GM12875 (cell line): Measurements from ENCODE around the gene ISL2.

Experiments used
- H3K4me3 ChIP-seq: one replicate; pipeline ENCODE4 v1.5.1; 2011; ENCODE audit warnings: low read depth, low read length, control low read depth
- TF ChIP-seq, protein P1 (sequence below): IDR thresholded peaks from 2 replicates; pipeline ENCODE4 v1.5.1; 2011; ENCODE audit warnings: low read depth, mild to moderate bottlenecking, control low read depth, inconsistent platforms, low read length, moderate library complexity, borderline replicate concordance; ENCODE audit not compliant: insufficient read depth

Gene ISL2

DNA sequence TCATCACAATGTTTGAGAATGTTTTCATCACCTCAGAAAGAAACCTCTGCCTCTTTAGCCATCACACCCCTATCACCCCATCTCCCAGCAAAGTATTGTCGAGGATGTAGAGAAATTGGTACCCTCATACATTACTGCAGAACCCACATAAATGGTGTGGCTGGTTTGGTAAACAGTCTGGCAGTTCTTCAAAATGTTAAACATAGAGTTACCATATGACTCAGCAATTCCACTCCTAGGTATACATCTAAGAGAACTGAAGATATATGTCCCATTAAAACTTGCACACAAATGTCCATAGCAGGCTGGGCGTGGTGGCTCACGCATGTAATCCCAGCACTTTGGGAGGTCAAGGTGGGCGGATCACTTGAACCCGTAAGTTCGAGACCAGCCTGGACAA, 16.6 kb upstream of the ISL2 start:
- TF ChIP-seq, protein P1, sequence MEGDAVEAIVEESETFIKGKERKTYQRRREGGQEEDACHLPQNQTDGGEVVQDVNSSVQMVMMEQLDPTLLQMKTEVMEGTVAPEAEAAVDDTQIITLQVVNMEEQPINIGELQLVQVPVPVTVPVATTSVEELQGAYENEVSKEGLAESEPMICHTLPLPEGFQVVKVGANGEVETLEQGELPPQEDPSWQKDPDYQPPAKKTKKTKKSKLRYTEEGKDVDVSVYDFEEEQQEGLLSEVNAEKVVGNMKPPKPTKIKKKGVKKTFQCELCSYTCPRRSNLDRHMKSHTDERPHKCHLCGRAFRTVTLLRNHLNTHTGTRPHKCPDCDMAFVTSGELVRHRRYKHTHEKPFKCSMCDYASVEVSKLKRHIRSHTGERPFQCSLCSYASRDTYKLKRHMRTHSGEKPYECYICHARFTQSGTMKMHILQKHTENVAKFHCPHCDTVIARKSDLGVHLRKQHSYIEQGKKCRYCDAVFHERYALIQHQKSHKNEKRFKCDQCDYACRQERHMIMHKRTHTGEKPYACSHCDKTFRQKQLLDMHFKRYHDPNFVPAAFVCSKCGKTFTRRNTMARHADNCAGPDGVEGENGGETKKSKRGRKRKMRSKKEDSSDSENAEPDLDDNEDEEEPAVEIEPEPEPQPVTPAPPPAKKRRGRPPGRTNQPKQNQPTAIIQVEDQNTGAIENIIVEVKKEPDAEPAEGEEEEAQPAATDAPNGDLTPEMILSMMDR = no peak

DNA sequence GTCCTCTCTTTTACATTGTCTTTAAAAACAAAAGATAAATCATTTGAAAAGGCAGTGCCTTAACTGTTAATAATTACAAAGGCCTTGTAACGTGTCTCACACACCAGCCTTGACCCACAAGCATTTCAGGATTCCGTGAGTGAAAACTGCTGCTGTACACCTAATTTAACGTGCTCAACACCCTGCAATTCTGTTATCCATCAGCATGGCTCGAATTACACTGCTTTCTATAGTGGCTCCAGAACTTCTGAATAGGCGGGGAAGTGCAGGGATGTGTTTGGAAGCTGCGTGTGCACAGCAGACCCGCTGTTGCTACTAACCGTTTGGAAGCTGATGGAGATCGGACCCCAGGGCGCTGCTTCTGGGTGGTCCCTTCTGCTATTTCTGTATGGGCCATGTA, 15.4 kb upstream of the ISL2 start:
- TF ChIP-seq, protein P1 = no peak
- H3K4me3 ChIP-seq = no peak overlapping the region

More for the DNA sequence above, 16.6 kb upstream of the ISL2 start:
- no peak overlapping the region for H3K4me3 ChIP-seq

GRCh38 chr15:76321602-76322001, 15.0 kb upstream of the ISL2 start:
- no peak overlapping the region for H3K4me3 ChIP-seq
- TF ChIP-seq, protein P1 = no peak

DNA sequence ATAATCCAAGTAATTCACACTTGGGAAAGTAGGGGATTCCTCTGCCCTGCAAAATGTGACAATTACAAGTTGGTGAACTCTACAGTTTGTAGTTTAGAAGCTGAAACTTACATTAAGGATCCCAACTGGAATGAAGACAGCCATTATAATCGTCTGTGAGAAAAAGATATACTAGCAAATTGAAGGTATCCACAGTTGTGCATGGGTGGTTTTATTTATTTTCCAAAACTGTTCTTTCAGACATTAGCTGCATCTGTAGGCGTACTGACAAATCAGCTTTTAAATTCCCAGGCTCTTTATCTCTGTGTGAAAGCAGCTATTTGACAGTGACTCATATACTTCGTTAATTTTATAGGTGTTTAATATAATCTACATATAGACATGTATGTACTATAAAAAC, 12.5 kb upstream of the ISL2 start:
- TF ChIP-seq, protein P1 = no peak
- H3K4me3 ChIP-seq = no peak overlapping the region

GRCh38 chr15:76325704-76326103, 10.9 kb upstream of the ISL2 start:
- H3K4me3 ChIP-seq = no peak overlapping the region
- TF ChIP-seq, protein P1 = no peak

DNA sequence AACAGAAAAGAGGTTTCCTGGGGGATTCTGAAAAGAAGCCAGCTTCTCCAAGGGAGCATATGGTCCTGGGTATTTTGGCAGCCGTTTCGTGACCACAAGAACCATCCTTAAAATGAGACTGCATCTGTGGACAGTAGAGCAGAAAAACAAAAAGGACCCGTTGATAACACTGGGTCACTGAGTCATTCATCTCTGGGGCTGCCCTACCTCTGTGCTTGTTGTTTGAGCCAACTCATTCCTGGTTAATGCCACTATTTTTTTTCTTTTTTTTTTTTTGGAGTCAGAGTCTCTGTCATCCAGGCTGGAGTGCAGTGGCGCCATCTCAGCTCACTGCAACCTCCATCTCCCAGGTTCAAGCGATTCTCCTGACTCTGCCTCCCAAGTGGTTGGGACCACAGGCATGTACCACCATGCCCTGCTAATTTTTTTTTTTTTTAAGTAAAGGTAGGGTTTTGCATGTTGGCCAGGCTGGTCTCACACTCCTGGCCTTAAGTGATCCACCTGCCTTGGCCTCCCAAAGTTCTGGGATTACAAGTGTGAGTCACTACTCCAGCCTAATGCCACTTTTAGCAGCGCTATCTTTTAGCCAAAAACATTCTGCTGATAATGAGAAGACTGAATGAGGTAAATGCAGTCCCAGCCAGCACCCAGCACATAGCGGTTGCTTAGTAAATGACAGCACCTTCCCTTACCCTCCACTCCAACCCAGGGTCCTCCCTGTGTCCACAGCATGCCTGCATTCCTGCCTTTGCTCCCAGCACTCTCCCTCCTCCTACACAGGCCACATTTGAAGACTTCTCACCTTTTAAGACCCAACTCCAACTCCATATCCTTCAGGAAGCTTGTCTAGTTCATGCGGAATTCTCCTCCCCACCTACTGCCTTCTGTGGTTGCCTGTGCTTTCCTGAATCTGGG, 9.1 kb upstream of the ISL2 start:
- TF ChIP-seq, protein P1 = no peak
- no peak overlapping the region for H3K4me3 ChIP-seq
